ENCODE measurements around the gene GRIK4. TPM values are rescaled to one million over a fixed set of nuclear protein-coding genes. Genes with fewer than 3 reads are reported as not detected.

Gene GRIK4
- total and polyA plus RNA-seq, 4 donors = 0.41 to 4.9 (median 1.7) TPM

DNA sequence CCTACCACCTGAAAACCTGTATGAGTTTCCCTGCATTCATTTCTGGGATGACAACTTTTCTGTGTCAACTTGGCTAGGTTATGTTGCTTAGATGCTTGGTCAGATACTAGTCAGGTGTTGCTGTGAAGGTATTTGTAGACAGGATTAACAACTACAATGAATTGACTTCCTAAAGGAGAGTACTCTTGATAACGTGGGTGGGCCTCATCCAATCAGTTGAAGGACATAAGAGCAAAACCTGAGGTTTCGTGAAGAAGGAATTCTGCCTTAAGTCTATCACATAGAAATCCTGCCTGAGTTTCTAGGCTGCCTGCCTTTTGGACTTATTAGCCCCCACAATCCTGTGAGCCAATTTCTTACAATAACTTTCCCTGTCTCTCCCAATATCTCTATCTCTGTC is 431.2 kb downstream of the GRIK4 start:
- TF ChIP-seq CTCF (IDR thresholded peaks at IDR 0.05; ENCODE audit: control extremely low read depth, extremely low read depth) = no peak
- DNase-seq (no peak), ATAC-seq (ENCODE audit: insufficient read depth, low FRiP score) (no peak)
- Histone ChIP-seq H3K4me1 (ENCODE audit: control insufficient read depth in 5 of 5, insufficient read depth in 5 of 5, low read length in 5 of 5) (no peaks in the 10 kb centered on the region), H3K9me3 (ENCODE audit: control insufficient read depth in 4 of 4, insufficient read depth in 3 of 4, low read length in 3 of 4) (peaks cover 0 to 9% (median 2%) of the 10 kb centered on the region in 4 donors), H3K9ac (ENCODE audit: insufficient read depth in 1 of 2, low read length in 2 of 2) (no peak overlapping the region), H3K27me3 (ENCODE audit: control insufficient read depth in 3 of 3, insufficient read depth in 3 of 3, low read length in 2 of 3) (no peaks in the 10 kb centered on the region), H3K27ac (ENCODE audit: low read depth in 1 of 2, low read length in 1 of 2) (no peak overlapping the region), H3K36me3 (ENCODE audit: control insufficient read depth in 4 of 4, insufficient read depth in 4 of 4, low read length in 4 of 4) (peaks cover 0 to 10% (median 4%) of the 10 kb centered on the region in 4 donors), H3K4me3 (no peak overlapping the region)
- WGBS, 2 donors = 89 to 94% methylated on average over 2 of the region's 2 CpGs

- no peak for TF ChIP-seq CTCF (IDR thresholded peaks at IDR 0.05; ENCODE audit: control extremely low read depth, extremely low read depth)
- Histone ChIP-seq H3K9ac (ENCODE audit: insufficient read depth in 1 of 2, low read length in 2 of 2) (no peak overlapping the region), H3K4me3 (no peak overlapping the region), H3K27ac (ENCODE audit: low read depth in 1 of 2, low read length in 1 of 2) (no peak overlapping the region), H3K4me1 (ENCODE audit: control insufficient read depth in 5 of 5, insufficient read depth in 5 of 5, low read length in 5 of 5) (no peaks in the 10 kb centered on the region), H3K27me3 (ENCODE audit: control insufficient read depth in 3 of 3, insufficient read depth in 3 of 3, low read length in 2 of 3) (no peaks in the 10 kb centered on the region), H3K9me3 (ENCODE audit: control insufficient read depth in 4 of 4, insufficient read depth in 3 of 4, low read length in 3 of 4) (peaks cover 0 to 9% (median 2%) of the 10 kb centered on the region in 4 donors), H3K36me3 (ENCODE audit: control insufficient read depth in 4 of 4, insufficient read depth in 4 of 4, low read length in 4 of 4) (peaks cover 0 to 10% (median 4%) of the 10 kb centered on the region in 4 donors)
- DNase-seq (no peak), ATAC-seq (ENCODE audit: insufficient read depth, low FRiP score) (no peak)
- 83% methylated on average over 5 of the region's 5 CpGs for WGBS, 2 donors
Measured at GRCh38 chr11:120945042-120945441, 433.5 kb downstream of the GRIK4 start.

GRCh38 chr11:120950880-120951279 is 439.3 kb downstream of the GRIK4 start:
- DNase-seq (no peak), ATAC-seq (ENCODE audit: insufficient read depth, low FRiP score) (no peak)
- no peak overlapping the region for H3K27ac ChIP-seq (ENCODE audit: low read depth in 1 of 2, low read length in 1 of 2)
- H3K4me1 ChIP-seq (ENCODE audit: control insufficient read depth in 5 of 5, insufficient read depth in 5 of 5, low read length in 5 of 5) = peaks cover 0 to 10% (median 3%) of the 10 kb centered on the region in 5 donors
- no peaks in the 10 kb centered on the region for H3K27me3 ChIP-seq (ENCODE audit: control insufficient read depth in 3 of 3, insufficient read depth in 3 of 3, low read length in 2 of 3)
- H3K9ac ChIP-seq (ENCODE audit: insufficient read depth in 1 of 2, low read length in 2 of 2) = no peak overlapping the region
- WGBS, 2 donors = 67 to 77% methylated on average over 6 of the region's 6 CpGs
- no peaks in the 10 kb centered on the region for H3K36me3 ChIP-seq (ENCODE audit: control insufficient read depth in 4 of 4, insufficient read depth in 4 of 4, low read length in 4 of 4)
- H3K4me3 ChIP-seq = no peak overlapping the region
- TF ChIP-seq CTCF (IDR thresholded peaks at IDR 0.05; ENCODE audit: control extremely low read depth, extremely low read depth) = no peak
- H3K9me3 ChIP-seq (ENCODE audit: control insufficient read depth in 4 of 4, insufficient read depth in 3 of 4, low read length in 3 of 4) = no peaks in the 10 kb centered on the region

All from lung (tissue), 12 donors.